Inferior parietal cortex (tissue), 1 donor: Measurements from ENCODE around the gene PINK1.
"Not testable (repeated sequence)": the region's sequence is repeated elsewhere in the genome, so short reads cannot be mapped to it uniquely, and the experiment has no call there.

ENCODE experiments used
- DNase-seq: peaks from one replicate; pipeline ENCODE4 v3.0.0-alpha.2; 2016; ENCODE audit errors: extremely low spot score

PINK1 gene

DNA sequence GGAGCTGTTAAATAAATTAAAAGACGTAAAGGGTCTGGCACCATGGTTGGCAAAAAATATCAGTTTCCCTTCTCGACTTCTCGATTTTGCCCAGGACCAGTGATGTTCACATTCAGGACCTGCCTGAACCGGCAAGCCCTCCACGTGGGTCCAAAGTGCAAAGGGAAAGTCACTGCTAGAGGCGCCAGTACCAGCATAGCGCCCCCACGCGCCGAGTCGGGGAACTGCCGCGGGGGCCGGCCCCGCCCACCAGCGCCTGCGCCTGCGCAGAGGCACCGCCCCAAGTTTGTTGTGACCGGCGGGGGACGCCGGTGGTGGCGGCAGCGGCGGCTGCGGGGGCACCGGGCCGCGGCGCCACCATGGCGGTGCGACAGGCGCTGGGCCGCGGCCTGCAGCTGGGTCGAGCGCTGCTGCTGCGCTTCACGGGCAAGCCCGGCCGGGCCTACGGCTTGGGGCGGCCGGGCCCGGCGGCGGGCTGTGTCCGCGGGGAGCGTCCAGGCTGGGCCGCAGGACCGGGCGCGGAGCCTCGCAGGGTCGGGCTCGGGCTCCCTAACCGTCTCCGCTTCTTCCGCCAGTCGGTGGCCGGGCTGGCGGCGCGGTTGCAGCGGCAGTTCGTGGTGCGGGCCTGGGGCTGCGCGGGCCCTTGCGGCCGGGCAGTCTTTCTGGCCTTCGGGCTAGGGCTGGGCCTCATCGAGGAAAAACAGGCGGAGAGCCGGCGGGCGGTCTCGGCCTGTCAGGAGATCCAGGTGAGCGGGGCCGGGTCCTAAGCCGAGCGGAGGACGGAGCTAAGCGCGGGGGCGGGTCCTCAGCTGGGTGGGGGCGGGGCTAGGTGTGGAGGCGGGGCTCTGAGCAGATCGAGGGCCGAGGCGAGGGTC lies at the start of gene PINK1:
PINK1 (plus strand) TSS at position 269 of the 875 bp plus-strand sequence; CDS start at position 360, 91 bp downstream.
- peak; percentile 83 for DNase-seq

DNA sequence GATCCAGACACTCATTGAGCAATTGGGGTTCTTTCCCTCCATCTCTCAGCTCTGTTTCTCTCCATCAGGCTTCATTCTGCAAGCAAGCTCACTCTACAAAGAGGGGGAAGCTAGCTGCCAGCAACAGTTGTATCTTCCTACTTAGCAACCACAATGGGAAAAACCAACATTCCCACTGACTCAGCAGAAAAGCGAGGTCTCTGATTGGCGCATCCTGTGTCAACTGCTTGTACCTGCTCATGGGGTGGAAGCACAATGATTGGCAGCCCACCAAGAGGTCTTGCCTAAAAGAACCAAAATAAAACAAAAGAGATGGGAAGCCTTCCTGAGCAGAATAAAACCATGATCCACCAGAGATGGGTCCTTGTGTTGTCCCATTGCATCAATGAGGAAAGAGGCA lies 48.4 kb upstream of the PINK1 start:
- DNase-seq, result no peak

DNA sequence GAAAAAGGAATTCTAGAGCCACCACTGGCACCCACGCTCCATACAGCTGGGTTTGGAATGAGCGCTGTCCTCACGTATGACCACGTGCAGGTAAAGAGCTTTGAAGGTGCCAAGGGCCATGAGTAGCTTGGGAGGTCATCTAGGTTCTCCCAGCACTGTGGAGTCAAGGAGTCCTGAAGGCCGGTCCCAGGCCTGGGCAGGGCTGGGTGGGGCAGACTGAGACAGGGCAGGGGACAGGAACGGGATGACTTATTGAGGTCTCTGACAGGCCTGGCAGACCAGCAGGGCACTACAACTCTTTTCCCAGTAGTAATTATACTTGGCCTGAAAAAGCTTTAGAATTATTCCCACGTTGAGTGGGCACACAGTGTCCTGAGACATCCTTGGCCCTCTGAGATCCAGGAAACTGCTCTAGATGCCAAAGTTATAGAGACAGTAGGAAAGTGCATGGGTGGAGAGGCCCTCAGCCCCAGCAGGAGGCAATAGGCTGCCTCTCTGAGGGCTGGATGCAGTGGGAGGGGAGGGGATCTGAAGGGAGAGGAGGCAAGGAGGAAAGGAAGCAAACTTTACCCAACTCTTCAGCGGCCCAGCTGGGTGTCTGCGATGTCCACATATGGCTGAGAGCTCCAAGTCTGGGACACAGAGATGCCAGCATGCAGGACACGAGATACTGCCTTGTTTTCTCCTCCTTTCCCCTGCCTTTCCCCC lies 46.2 kb upstream of the PINK1 start:
- no peak for DNase-seq

DNA sequence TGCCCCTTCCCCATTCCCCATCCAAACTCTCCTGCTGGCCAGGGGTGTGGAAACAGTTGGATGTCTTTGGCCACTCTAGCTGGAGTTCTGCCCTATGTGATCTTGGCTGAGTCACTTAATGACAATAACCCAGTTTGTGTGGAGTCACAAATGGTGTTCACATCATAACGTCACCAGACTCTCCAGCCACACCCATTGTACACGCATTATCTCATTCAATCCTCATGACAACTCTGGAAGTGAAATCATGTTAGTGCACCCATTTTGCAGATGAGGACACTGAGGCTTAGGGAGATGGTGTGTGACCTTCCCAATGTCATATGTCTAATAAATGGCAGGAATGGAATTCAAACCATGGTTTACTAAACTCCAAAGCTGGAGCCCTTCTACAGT lies 45.6 kb upstream of the PINK1 start:
- DNase-seq, result no peak

DNA sequence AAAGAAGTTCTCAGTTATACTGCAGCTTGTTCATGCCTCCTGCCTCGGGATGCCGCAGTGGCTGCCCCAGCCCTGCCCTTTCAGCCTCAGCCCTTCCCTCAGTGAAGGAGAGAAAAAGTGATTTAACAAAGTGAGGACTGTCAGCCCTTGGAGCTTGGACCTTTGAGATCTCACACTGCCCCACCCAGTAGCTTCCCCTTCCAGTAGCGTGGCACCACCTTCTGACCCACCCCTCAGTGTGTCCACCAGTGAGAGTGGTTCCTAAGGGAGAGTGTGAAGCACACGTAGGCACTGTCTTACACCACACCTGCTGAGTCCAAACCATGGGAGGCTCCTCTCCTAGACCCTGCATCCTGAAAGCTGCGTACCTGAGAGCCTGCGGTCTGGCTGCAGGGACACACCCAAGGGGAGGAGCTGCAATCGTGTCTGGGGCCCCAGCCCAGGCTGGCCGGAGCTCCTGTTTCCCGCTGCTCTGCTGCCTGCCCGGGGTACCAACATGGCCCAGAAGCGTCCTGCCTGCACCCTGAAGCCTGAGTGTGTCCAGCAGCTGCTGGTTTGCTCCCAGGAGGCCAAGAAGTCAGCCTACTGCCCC lies 44.5 kb upstream of the PINK1 start, which contains the start of gene CDA:
CDA (plus strand) TSS at position 464 of the 592 bp plus-strand sequence; CDS start at position 497, 33 bp downstream.
- DNase-seq, result no peak

GRCh38 chr1:20589331-20590278 lies 43.7 kb upstream of the PINK1 start:
- DNase-seq, result no peak

GRCh38 chr1:20590306-20590777 lies 42.9 kb upstream of the PINK1 start:
- no peak for DNase-seq

DNA sequence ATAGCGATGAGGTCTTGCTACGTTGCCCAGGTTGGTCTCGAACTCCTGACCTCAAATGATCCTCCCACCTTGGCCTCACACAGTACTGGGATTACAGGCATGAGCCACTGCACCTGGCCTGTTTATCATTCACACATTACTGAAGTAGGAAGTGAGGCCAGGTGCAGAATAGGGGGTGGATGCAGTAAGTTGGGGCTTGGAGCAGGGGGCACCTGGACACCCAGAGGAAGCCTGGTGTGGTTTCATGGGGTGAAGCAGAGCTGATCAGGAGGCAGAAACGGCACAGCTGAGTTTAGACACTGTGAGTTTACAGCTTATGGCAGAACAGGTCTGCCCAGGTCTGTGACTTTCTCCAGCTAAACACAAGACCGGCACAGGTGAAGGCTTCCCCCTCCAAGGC lies 39.5 kb upstream of the PINK1 start:
- DNase-seq, result no peak

- DNase-seq, result no peak
Observed at GRCh38 chr1:20594746-20595145, 38.5 kb upstream of the PINK1 start.

GRCh38 chr1:20596106-20596505 lies 37.2 kb upstream of the PINK1 start:
- no peak for DNase-seq

DNA sequence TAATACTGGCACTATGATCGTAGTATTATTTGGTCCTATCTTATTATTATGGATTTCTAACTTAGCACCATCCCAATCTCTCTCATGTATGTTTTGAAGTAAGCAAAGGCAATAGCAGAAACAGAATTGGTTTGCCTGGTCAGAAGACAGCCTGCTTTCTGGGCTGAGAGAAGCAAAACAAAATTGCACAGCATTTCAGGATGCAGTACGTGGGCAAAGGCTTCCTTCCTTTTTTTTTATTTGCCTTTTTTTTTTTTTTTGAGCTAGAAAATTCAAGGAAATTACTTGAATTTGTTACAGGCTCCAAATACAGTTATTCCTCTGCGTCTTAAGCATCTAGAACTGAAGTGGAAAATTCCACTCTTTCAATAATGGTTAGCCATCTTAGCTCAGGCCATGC lies 35.6 kb upstream of the PINK1 start:
- no peak for DNase-seq

- no peak for DNase-seq
Observed at GRCh38 chr1:20600156-20600555, 33.1 kb upstream of the PINK1 start.

DNA sequence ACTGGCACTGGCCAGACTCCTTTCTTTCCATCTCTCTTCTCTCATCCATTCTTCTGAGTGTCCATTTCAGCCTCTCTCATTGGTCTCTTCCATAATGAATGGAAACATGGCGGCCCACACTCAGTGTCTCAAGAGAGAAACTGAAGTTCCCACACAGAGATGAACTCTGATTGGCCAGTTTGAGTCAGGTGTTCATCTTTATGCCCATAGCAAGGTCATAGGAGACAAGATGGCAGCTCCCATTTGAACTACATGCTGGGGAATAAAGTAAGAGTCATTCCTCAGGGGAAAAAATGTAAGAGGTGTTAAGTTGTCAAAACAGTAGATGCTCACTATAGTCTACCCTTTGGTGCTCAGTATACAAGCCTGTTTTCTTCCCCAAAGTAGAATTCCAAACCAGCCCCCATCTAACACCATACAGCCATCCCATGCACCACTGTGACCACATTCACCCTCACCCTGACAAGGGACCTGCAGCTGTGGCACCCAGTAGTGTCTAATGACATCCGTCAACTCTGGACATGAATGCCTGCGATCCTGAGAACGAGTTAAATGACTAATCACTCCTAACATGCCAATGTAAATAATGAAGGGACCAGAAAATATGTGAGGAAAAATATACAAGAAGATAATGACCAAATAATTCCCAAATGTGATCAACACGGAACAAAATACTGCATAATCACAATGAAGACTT lies 32.0 kb upstream of the PINK1 start:
- DNase-seq, result no peak

DNA sequence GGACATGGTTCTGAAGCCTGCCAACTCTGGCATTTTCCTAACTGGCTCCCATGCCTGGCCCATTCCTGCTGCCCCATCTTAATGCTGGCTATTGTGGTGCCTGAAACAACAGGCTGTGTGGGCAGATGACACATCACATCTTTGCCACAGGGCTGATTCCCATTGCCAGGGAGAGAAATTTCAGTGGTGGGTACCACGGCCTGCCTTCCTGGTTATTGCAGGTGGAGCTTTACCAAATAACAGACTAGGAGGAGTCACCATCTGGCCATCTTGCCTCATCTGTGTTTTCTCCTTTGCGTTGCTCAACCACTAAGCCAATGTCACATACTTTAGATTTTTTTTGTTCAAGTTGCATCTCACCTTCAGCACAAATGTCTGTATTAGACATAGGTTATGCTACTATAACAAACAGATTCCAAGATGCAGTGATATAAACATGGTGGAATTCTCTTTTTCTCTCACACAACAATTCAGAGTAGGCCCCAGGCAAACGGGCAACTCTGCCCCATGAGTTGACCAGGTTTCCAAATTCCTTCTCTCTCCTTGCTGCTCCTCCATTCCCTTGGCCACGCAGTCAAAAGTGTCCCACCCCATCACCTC lies 30.3 kb upstream of the PINK1 start:
- DNase-seq, result no peak

DNA sequence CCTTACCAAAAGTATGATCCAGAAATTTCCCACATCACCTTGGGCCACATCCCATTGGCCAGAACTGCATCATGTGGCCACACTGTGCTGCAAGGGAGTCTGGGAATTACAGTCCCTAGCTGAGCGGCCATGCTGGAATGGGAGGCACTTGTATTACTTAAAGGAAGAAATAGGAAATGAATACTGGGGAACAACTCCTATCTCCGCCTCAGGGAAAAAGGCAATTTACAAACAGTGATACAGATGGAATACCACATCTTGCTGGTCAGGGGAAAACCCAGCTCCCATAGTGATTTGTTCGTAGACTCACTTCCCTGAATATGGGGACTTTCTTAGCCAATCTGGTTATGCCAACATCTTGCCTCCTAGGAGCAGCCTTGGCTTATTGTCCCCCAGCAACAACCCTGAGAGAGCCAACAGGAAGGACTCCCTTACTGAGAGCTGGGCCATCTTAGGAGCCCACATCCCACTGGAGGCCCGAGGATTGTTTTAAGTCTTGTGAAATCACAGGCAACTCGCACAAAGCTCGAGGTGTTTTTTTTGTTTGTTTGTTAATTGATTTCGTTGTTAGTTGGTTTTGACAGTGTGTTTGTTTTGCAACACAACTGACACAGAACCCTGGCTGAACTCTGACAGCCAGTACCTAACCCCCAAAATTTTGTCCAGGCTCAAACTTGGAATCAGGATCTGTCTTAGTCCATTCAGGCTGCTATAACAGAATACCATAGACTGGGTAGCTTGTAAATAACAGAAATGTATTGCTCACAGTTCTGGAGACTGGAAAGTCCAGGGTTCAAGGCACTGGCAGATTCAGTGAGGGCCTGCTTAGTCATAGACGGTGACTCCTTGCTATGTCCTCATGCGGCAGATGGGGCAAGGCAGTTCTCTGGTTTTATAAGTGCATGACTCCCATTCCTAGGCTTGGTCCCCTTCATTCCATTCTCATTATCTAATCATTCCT lies 29.5 kb upstream of the PINK1 start:
- DNase-seq, result no peak

- DNase-seq, result no peak
Observed at GRCh38 chr1:20604678-20605077, 28.6 kb upstream of the PINK1 start.

GRCh38 chr1:20606801-20607570 lies 26.3 kb upstream of the PINK1 start:
- not testable (repeated sequence) for DNase-seq

- DNase-seq, result no peak
Observed at GRCh38 chr1:20609541-20609940, 23.7 kb upstream of the PINK1 start.
